NCI-H2227 (cell line): ENCODE results near the gene BOK.
A peak's percentile ranks its signal among the peaks of the same experiment; 100 is the strongest.
"Not testable (repeated sequence)": the region's sequence is repeated elsewhere in the genome, so short reads cannot be mapped to it uniquely, and the experiment has no call there.

Experiments used
- DNase-seq: peaks from one replicate; lab custom pipeline; 2025; ENCODE audit not compliant: unreplicated experiment; lab: John Stamatoyannopoulos, UW

BOK gene

GRCh38 chr2:241558532-241559322, at the start of gene BOK:
TSS of gene BOK (plus strand) at chr2:241558745. CDS start at chr2:241559484, 739 bp downstream.
- peak; percentile 85 for DNase-seq

- DNase-seq = no peak
Observed at GRCh38 chr2:241509155-241509784, 49.3 kb upstream of the BOK start.

GRCh38 chr2:241511091-241511741, 47.3 kb upstream of the BOK start:
- no peak for DNase-seq

GRCh38 chr2:241514553-241514952, 44.0 kb upstream of the BOK start:
- DNase-seq = no peak

GRCh38 chr2:241514986-241515737, 43.4 kb upstream of the BOK start:
- no peak for DNase-seq

GRCh38 chr2:241516520-241516965, 42.0 kb upstream of the BOK start:
- no peak for DNase-seq

- DNase-seq = no peak
Observed at GRCh38 chr2:241517297-241517696, 41.2 kb upstream of the BOK start.

GRCh38 chr2:241519669-241520068, 38.9 kb upstream of the BOK start:
- DNase-seq = no peak

GRCh38 chr2:241522477-241522876, 36.1 kb upstream of the BOK start:
- no peak for DNase-seq

- not testable (repeated sequence) for DNase-seq
Observed at GRCh38 chr2:241525818-241526780, 32.4 kb upstream of the BOK start.

- DNase-seq = no peak
Observed at GRCh38 chr2:241530571-241530970, 28.0 kb upstream of the BOK start.

GRCh38 chr2:241531161-241531722, 27.3 kb upstream of the BOK start:
- DNase-seq = no peak

- no peak for DNase-seq
Observed at GRCh38 chr2:241532168-241532567, 26.4 kb upstream of the BOK start.

GRCh38 chr2:241532733-241533601, 25.6 kb upstream of the BOK start:
- DNase-seq = no peak

GRCh38 chr2:241534293-241534692, 24.3 kb upstream of the BOK start:
- no peak for DNase-seq

GRCh38 chr2:241534701-241535375, 23.7 kb upstream of the BOK start:
- no peak for DNase-seq

- no peak for DNase-seq
Observed at GRCh38 chr2:241535871-241536655, 22.5 kb upstream of the BOK start.
